HG03469 (cell line): ENCODE results near the gene MMP23B.

ENCODE experiments used
- ATAC-seq: cut with Tn5 transposase; IDR thresholded peaks from one replicate; pipeline ENCODE4 v1.9.1; 2021; ENCODE audit warnings: mild to moderate bottlenecking, moderate library complexity, moderate number of reproducible peaks; ENCODE audit not compliant: unreplicated experiment

MMP23B gene

GRCh38 chr1:1602304-1602967, 29.5 kb upstream of the MMP23B start:
- no peak for ATAC-seq

GRCh38 chr1:1602968-1603506, 28.9 kb upstream of the MMP23B start:
- no peak for ATAC-seq

GRCh38 chr1:1603671-1604373, 28.2 kb upstream of the MMP23B start:
- no peak for ATAC-seq

- ATAC-seq, result no peak
Measured at GRCh38 chr1:1604374-1605033, 27.5 kb upstream of the MMP23B start.

GRCh38 chr1:1605034-1605591, 26.9 kb upstream of the MMP23B start:
- ATAC-seq, result no peak

- ATAC-seq, result no peak
Measured at GRCh38 chr1:1605724-1606123, 26.2 kb upstream of the MMP23B start.

- ATAC-seq, result no peak
Measured at GRCh38 chr1:1606232-1606631, 25.7 kb upstream of the MMP23B start.

- no peak for ATAC-seq
Measured at GRCh38 chr1:1609822-1610485, 22.0 kb upstream of the MMP23B start.

GRCh38 chr1:1610796-1611195, 21.2 kb upstream of the MMP23B start:
- ATAC-seq, result no peak

GRCh38 chr1:1612104-1612400, 19.9 kb upstream of the MMP23B start:
- no peak for ATAC-seq

GRCh38 chr1:1613509-1614082, 18.4 kb upstream of the MMP23B start:
- no peak for ATAC-seq

GRCh38 chr1:1614204-1614953, 17.6 kb upstream of the MMP23B start:
- ATAC-seq, result no peak

- no peak for ATAC-seq
Measured at GRCh38 chr1:1614954-1615255, 17.1 kb upstream of the MMP23B start.

- peak; percentile 62 for ATAC-seq
Measured at GRCh38 chr1:1615256-1616044, 16.5 kb upstream of the MMP23B start, which contains the start of gene MIB2. MIB2 (plus strand) TSS chr1:1615500; CDS start chr1:1623453, 7,953 bp downstream.

GRCh38 chr1:1616045-1616790, 15.8 kb upstream of the MMP23B start:
- peak; percentile 13 for ATAC-seq

- ATAC-seq, result no peak
Measured at GRCh38 chr1:1616838-1617237, 15.1 kb upstream of the MMP23B start.

- ATAC-seq, result no peak
Measured at GRCh38 chr1:1617516-1617915, 14.5 kb upstream of the MMP23B start.

GRCh38 chr1:1617925-1618324, 14.0 kb upstream of the MMP23B start:
- no peak for ATAC-seq
